ENCODE results near the gene RMND1. TPM values are rescaled to one million over a fixed set of nuclear protein-coding genes. Genes with fewer than 3 reads are reported as not detected.

The RMND1 gene
- total RNA-seq, 1 experiment from 2014 or later: 27.0 TPM

- Histone ChIP-seq H2AFZ (ENCODE audit: low read length) (no peak overlapping the region), H3K56ac (ENCODE audit: insufficient read length, low read depth, low read length) (no peak overlapping the region), H3K4ac (ENCODE audit: low read depth, low read length) (no peak overlapping the region), H3K79me1 (ENCODE audit: insufficient read depth, low read depth, low read length, poor library complexity, severe bottlenecking) (peaks cover 3% of the 10 kb centered on the region), H3K27ac (ENCODE audit: insufficient read length, low read depth, low read length) (no peak overlapping the region), H4K5ac (ENCODE audit: insufficient read length, low read depth, low read length) (no peak overlapping the region), H2BK12ac (ENCODE audit: insufficient read length, low read depth, low read length) (no peak overlapping the region), H3K23me2 (ENCODE audit: insufficient read length, low read depth, low read length, poor library complexity, severe bottlenecking) (peaks cover 8% of the 10 kb centered on the region), H4K8ac (replicated peaks; ENCODE audit: insufficient read length, low read depth, low read length) (no peak overlapping the region), H3T11ph (ENCODE audit: low read length) (no peak overlapping the region), H2BK20ac (ENCODE audit: low read depth, low read length, poor library complexity, severe bottlenecking) (no peak overlapping the region), H3K27me3 (ENCODE audit: insufficient read depth, low read length) (no peaks in the 10 kb centered on the region), H3K4me1 (ENCODE audit: insufficient read depth, low read length) (peaks cover 2% of the 10 kb centered on the region), H3K9me3 (ENCODE audit: control insufficient read depth, low read depth, low read length) (no peaks in the 10 kb centered on the region), H4K20me1 (ENCODE audit: control insufficient read depth, insufficient read depth, insufficient read length) (no peaks in the 10 kb centered on the region), H3K18ac (ENCODE audit: insufficient read length, low read depth, low read length) (no peak overlapping the region), H3K9ac (ENCODE audit: extremely low read depth, insufficient read length, low read length) (no peak overlapping the region), H2AK5ac (ENCODE audit: insufficient read length, low read length) (no peak overlapping the region), H3K4me2 (ENCODE audit: insufficient read depth, insufficient read length, low read length) (no peak overlapping the region), H3K23ac (ENCODE audit: insufficient read length, low read depth, low read length) (no peak overlapping the region), H3K79me2 (ENCODE audit: insufficient read depth, low read length) (peaks cover 22% of the 10 kb centered on the region), H2BK15ac (ENCODE audit: low read depth, low read length) (no peak overlapping the region), H2BK120ac (ENCODE audit: low read depth, low read length, poor library complexity, severe bottlenecking) (no peak overlapping the region), H4K91ac (ENCODE audit: insufficient read length, low read depth, low read length) (no peak overlapping the region), H2BK5ac (ENCODE audit: insufficient read length, low read length) (no peak overlapping the region), H3K14ac (ENCODE audit: insufficient read depth, low read length) (no peak overlapping the region)
- Mint-ChIP-seq H3K36me3 (ENCODE audit: insufficient read depth in 1 of 3, low read depth in 3 of 3) (peaks cover 4 to 10% (median 5%) of the 10 kb centered on the region in 3 experiments; a peak in 6 of 7 replicates), H3K4me3 (peak overlapping the region; percentile 31 to 46; a peak in 3 of 5 replicates), H3K4me1 (peaks cover 17 to 28% of the 10 kb centered on the region in 2 experiments), H3K9me3 (no peaks in the 10 kb centered on the region), H3K27ac (no peak overlapping the region), H3K27me3 (ENCODE audit: low read depth) (no peaks in the 10 kb centered on the region)
- TF ChIP-seq CTCF (conservative IDR thresholded peaks at IDR 0.05): no peak
- DNase-seq: no peak
- no CpG with 5 or more reads among the region's 2 CpGs for WGBS (ENCODE audit: extremely low coverage, insufficient read length, low lambda C conversion rate)
Measured at GRCh38 chr6:151388236-151388635, 63.7 kb downstream of the RMND1 start.

Data from H9 (cell line).